ENCODE measurements around the gene PPP2R1B. TPM values are rescaled to one million over a fixed set of nuclear protein-coding genes. Genes with fewer than 3 reads are reported as not detected.

Gene PPP2R1B
- total RNA-seq, 3 donors from 2014 or later (not counting 1 experiment from before 2014, with no cell fraction given): 32.6 to 41.4 (median 40.8) TPM

DNA sequence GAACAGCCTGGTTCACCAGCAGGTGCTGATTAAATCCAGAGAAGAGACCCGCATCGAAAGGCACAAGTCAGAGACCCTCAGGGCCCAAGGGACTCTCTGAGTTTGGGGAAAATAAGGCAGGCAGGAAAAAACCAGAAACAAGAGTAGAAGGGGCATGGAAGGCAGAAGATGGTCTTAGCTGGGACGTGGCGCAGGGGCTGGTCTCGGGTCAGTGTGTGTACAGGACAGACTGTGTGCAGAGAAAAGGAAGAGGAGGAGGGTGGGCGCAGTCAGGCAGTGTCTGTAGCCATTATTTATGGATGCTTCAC lies 31.3 kb downstream of the PPP2R1B start:
- Mint-ChIP-seq H3K9me3 (no peaks in the 10 kb centered on the region), H3K27ac (no peak overlapping the region), H3K36me3 (no peaks in the 10 kb centered on the region), H3K27me3 (ENCODE audit: low read depth in 2 of 2) (no peaks in the 10 kb centered on the region), H3K4me1 (no peaks in the 10 kb centered on the region), H3K4me3 (no peak overlapping the region)
- Histone ChIP-seq H3K4me1 (ENCODE audit: control insufficient read depth, insufficient read depth, low read length) (no peaks in the 10 kb centered on the region), H3K27ac (ENCODE audit: low read length) (no peak overlapping the region), H3K27me3 (ENCODE audit: control insufficient read depth, insufficient read depth, low read length) (no peaks in the 10 kb centered on the region), H3K9me3 (ENCODE audit: control insufficient read depth, insufficient read depth, low read length) (no peaks in the 10 kb centered on the region), H3K36me3 (ENCODE audit: control insufficient read depth, insufficient read depth, low read length) (no peaks in the 10 kb centered on the region), H3K4me3 (ENCODE audit: low read length) (no peak overlapping the region)
- intact Hi-C loops (cut with micrococcal nuclease): no loop called here
- TF ChIP-seq, protein P1, sequence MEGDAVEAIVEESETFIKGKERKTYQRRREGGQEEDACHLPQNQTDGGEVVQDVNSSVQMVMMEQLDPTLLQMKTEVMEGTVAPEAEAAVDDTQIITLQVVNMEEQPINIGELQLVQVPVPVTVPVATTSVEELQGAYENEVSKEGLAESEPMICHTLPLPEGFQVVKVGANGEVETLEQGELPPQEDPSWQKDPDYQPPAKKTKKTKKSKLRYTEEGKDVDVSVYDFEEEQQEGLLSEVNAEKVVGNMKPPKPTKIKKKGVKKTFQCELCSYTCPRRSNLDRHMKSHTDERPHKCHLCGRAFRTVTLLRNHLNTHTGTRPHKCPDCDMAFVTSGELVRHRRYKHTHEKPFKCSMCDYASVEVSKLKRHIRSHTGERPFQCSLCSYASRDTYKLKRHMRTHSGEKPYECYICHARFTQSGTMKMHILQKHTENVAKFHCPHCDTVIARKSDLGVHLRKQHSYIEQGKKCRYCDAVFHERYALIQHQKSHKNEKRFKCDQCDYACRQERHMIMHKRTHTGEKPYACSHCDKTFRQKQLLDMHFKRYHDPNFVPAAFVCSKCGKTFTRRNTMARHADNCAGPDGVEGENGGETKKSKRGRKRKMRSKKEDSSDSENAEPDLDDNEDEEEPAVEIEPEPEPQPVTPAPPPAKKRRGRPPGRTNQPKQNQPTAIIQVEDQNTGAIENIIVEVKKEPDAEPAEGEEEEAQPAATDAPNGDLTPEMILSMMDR (IDR thresholded peaks at IDR 0.05): no peak
- no peak for DNase-seq
- ATAC-seq: no peak
- 96% methylated on average over 6 of the region's 6 CpGs for WGBS (ENCODE audit: insufficient coverage)

GRCh38 chr11:111734101-111734953 lies 31.9 kb downstream of the PPP2R1B start:
- TF ChIP-seq, protein P1 (IDR thresholded peaks at IDR 0.05): no peak
- Mint-ChIP-seq H3K9me3 (no peaks in the 10 kb centered on the region), H3K36me3 (no peaks in the 10 kb centered on the region), H3K27ac (no peak overlapping the region), H3K27me3 (ENCODE audit: low read depth in 2 of 2) (no peaks in the 10 kb centered on the region), H3K4me3 (no peak overlapping the region), H3K4me1 (no peaks in the 10 kb centered on the region)
- Histone ChIP-seq H3K4me3 (ENCODE audit: low read length) (no peak overlapping the region), H3K9me3 (ENCODE audit: control insufficient read depth, insufficient read depth, low read length) (no peaks in the 10 kb centered on the region), H3K4me1 (ENCODE audit: control insufficient read depth, insufficient read depth, low read length) (no peaks in the 10 kb centered on the region), H3K27ac (ENCODE audit: low read length) (no peak overlapping the region), H3K27me3 (ENCODE audit: control insufficient read depth, insufficient read depth, low read length) (no peaks in the 10 kb centered on the region), H3K36me3 (ENCODE audit: control insufficient read depth, insufficient read depth, low read length) (no peaks in the 10 kb centered on the region)
- intact Hi-C loops (cut with micrococcal nuclease): no loop called here
- no peak for DNase-seq
- 95% methylated on average over 8 of the region's 8 CpGs for WGBS (ENCODE audit: insufficient coverage)
- no peak for ATAC-seq

DNA sequence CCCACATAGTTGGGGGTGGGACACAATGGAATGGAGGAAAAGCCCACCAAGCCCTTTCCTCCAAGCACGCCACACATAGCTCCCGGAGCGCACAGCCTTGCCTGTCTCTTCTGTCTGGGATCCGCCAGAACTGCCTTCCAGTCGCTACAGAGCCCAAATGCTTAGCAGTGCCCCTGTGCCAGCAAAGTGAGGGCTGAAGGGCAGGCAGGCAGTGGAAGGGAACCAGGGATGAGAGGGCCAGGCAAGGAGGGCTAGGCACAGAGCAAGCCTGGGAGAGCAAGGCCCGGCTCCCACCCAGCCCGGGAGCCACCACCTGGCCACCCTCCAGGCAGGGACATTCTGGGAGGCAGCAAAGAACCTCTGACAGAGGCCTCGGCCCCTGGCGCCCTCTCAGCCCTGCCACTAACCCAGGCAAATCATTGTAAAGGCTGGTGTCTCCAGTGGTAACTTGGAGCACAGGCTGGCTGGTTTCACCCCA lies 32.5 kb downstream of the PPP2R1B start:
- TF ChIP-seq, protein P1 (IDR thresholded peaks at IDR 0.05): no peak
- Mint-ChIP-seq H3K9me3 (no peaks in the 10 kb centered on the region), H3K27me3 (ENCODE audit: low read depth in 2 of 2) (no peaks in the 10 kb centered on the region), H3K36me3 (no peaks in the 10 kb centered on the region), H3K4me1 (no peaks in the 10 kb centered on the region), H3K4me3 (no peak overlapping the region), H3K27ac (no peak overlapping the region)
- no peaks in the 10 kb centered on the region for H3K4me1 ChIP-seq (ENCODE audit: control insufficient read depth, insufficient read depth, low read length)
- H3K36me3 ChIP-seq (ENCODE audit: control insufficient read depth, insufficient read depth, low read length): no peaks in the 10 kb centered on the region
- H3K9me3 ChIP-seq (ENCODE audit: control insufficient read depth, insufficient read depth, low read length): no peaks in the 10 kb centered on the region
- ATAC-seq (no peak), DNase-seq (no peak)
- no peak overlapping the region for H3K27ac ChIP-seq (ENCODE audit: low read length)
- no peak overlapping the region for H3K4me3 ChIP-seq (ENCODE audit: low read length)
- WGBS (ENCODE audit: insufficient coverage): 96% methylated on average over 9 of the region's 9 CpGs
- intact Hi-C loops (cut with micrococcal nuclease): no loop called here
- H3K27me3 ChIP-seq (ENCODE audit: control insufficient read depth, insufficient read depth, low read length): no peaks in the 10 kb centered on the region

- no peaks in the 10 kb centered on the region for H3K9me3 ChIP-seq (ENCODE audit: control insufficient read depth, insufficient read depth, low read length)
- H3K4me3 Mint-ChIP-seq: no peak overlapping the region
- no peaks in the 10 kb centered on the region for H3K4me1 ChIP-seq (ENCODE audit: control insufficient read depth, insufficient read depth, low read length)
- no peak overlapping the region for H3K27ac ChIP-seq (ENCODE audit: low read length)
- DNase-seq (no peak), ATAC-seq (no peak)
- H3K36me3 Mint-ChIP-seq: no peaks in the 10 kb centered on the region
- H3K4me3 ChIP-seq (ENCODE audit: low read length): no peak overlapping the region
- TF ChIP-seq, protein P1 (IDR thresholded peaks at IDR 0.05): no peak
- WGBS (ENCODE audit: insufficient coverage): 91% methylated on average over 7 of the region's 7 CpGs
- H3K4me1 Mint-ChIP-seq: no peaks in the 10 kb centered on the region
- intact Hi-C loops (cut with micrococcal nuclease): no loop called here
- no peaks in the 10 kb centered on the region for H3K27me3 ChIP-seq (ENCODE audit: control insufficient read depth, insufficient read depth, low read length)
- no peaks in the 10 kb centered on the region for H3K27me3 Mint-ChIP-seq (ENCODE audit: low read depth in 2 of 2)
- no peaks in the 10 kb centered on the region for H3K36me3 ChIP-seq (ENCODE audit: control insufficient read depth, insufficient read depth, low read length)
- H3K27ac Mint-ChIP-seq: no peak overlapping the region
- no peaks in the 10 kb centered on the region for H3K9me3 Mint-ChIP-seq
Measured at GRCh38 chr11:111733016-111733415, 33.2 kb downstream of the PPP2R1B start.

Measured in natural killer cell (primary cell).